Sigmoid colon (tissue), 7 donors: Measurements from ENCODE around the gene ZNF385A. TPM values are rescaled to one million over a fixed set of nuclear protein-coding genes. Genes with fewer than 3 reads are reported as not detected.

Experiments
- DNase-seq: peaks from one replicate; pipeline ENCODE4 v3.0.0-alpha.2; 2019
- H3K27ac ChIP-seq, 4 donors: fragments of 200-600 bp; sonication (generic); one replicate each; pipeline ENCODE4 v1.5.1; 2016 to 2019; ENCODE audit warnings: mild to moderate bottlenecking in 1 of 4
- H3K27me3 ChIP-seq, 3 donors: fragments of 200-600 bp; sonication (generic); one replicate each; pipeline ENCODE4 v1.5.1; 2019; ENCODE audit warnings: mild to moderate bottlenecking in 1 of 3
- H3K36me3 ChIP-seq, 4 donors: fragments of 200-600 bp; sonication (generic); one replicate each; pipeline ENCODE4 v1.5.1; 2016 to 2019
- H3K4me1 ChIP-seq, 4 donors: fragments of 200-600 bp; sonication (generic); one replicate each; pipeline ENCODE4 v1.5.1; 2017 to 2019
- H3K4me3 ChIP-seq, 4 donors: fragments of 200-600 bp; sonication (generic); one replicate each; pipeline ENCODE4 v1.5.1; 2017 to 2019; ENCODE audit warnings: mild to moderate bottlenecking in 2 of 4, moderate library complexity in 1 of 4
- H3K9me3 ChIP-seq, 4 donors: fragments of 200-600 bp in 3 of 4; sonication (generic) in 3 of 4; one replicate each; pipeline versions ENCODE4 v1.5.1 to v1.6.1; 2013 to 2019
- CTCF ChIP-seq, 4 experiments: fragments of 450-650 bp in 3 of 4; fragments of 200-600 bp in 1 of 4; IDR thresholded peaks; one replicate each; pipeline ENCODE4 v1.5.1; 2016 to 2019; ENCODE audit warnings: antibody characterized with exemption in 4 of 4, mild to moderate bottlenecking in 3 of 4, moderate library complexity in 2 of 4
- EP300 ChIP-seq, 4 donors: sonication (generic); formaldehyde crosslinking; IDR thresholded peaks; one replicate each; pipeline ENCODE4 v1.6.1; 2017; ENCODE audit warnings: antibody characterized with exemption in 4 of 4
- POLR2A ChIP-seq, 2 donors: fragments of 450-650 bp; IDR thresholded peaks; one replicate each; pipeline ENCODE4 v1.6.1; 2016; ENCODE audit warnings: antibody characterized with exemption in 2 of 2, mild to moderate bottlenecking in 2 of 2, moderate library complexity in 2 of 2
- POLR2AphosphoS5 ChIP-seq, 4 donors: sonication (generic); formaldehyde crosslinking; IDR thresholded peaks; one replicate each; pipeline ENCODE4 v1.6.1; 2017; ENCODE audit warnings: antibody characterized with exemption in 4 of 4
- WGBS, 2 donors: extraction: QIAGEN DNeasy Blood & Tissue Kit; methylation state at CpG; one replicate each; pipeline ENCODE4 v1.1.7; 2013; 5-methylcytosine and 5-hydroxymethylcytosine counted together
- intact Hi-C: fragments of 100-400 bp; cut with DNase I; formaldehyde crosslinking; loops from one replicate; pipeline ENCODE4 v1.15.1; 2023
- polyA plus RNA-seq, 3 donors: library from polyadenylated mRNA; stranded (reverse); fragments of 200-250 nt; gene quantifications; one replicate each; pipeline ENCODE4 v1.2.3, GENCODE V29; 2013
- total RNA-seq, 4 donors: library from RNA; depleted of rRNA; stranded (reverse); fragments of >200 nt; gene quantifications; one replicate each; pipeline ENCODE4 v1.1.0, GENCODE V29; 2016
- donor health status: healthy with polysubstance abuse.
- donor health status: Bipolar disorder and iron deficiency.
- donor health status: healthy.

The ZNF385A gene
- total and polyA plus RNA-seq, 7 donors, result 4.4 to 19.2 (median 8.4) TPM

GRCh38 chr12:54363047-54363446 lies 21.5 kb downstream of the ZNF385A start:
- 65 to 85% methylated on average over 8 of the region's 8 CpGs for WGBS, 2 donors
- intact Hi-C loops, result loop anchor here (5.0 kb wide), 1 partner anchor 146 kb away; no protein-coding TSS in a partner anchor
- Histone ChIP-seq H3K27ac (no peak overlapping the region), H3K4me1 (peaks cover 0 to 28% (median 23%) of the 10 kb centered on the region in 4 donors), H3K27me3 (no peaks in the 10 kb centered on the region), H3K4me3 (no peak overlapping the region), H3K36me3 (no peaks in the 10 kb centered on the region), H3K9me3 (no peaks in the 10 kb centered on the region)
- DNase-seq, result no peak
- TF ChIP-seq POLR2A (IDR thresholded peaks at IDR 0.05) (no peak), POLR2AphosphoS5 (IDR thresholded peaks at IDR 0.05) (no peak)

GRCh38 chr12:54360717-54361456 lies 23.6 kb downstream of the ZNF385A start:
- H3K4me3 ChIP-seq, result no peak overlapping the region
- peak; percentile 88 for DNase-seq
- peaks cover 0 to 45% (median 42%) of the 10 kb centered on the region in 4 donors for H3K4me1 ChIP-seq
- peak overlapping the region; percentile 85 to 91 (median 87) for H3K27ac ChIP-seq
- H3K27me3 ChIP-seq, result no peaks in the 10 kb centered on the region
- 66 to 71% methylated on average over 16 of the region's 16 CpGs for WGBS, 2 donors
- intact Hi-C loops, result loop anchor here (2.0 to 5.0 kb wide), 3 partner anchors 66 to 144 kb away; no protein-coding TSS in a partner anchor
- TF ChIP-seq CTCF (IDR thresholded peaks at IDR 0.05) (peak; percentile 86 to 92 (median 90)), POLR2A (IDR thresholded peaks at IDR 0.05) (no peak), EP300 (IDR thresholded peaks at IDR 0.05) (no peak), POLR2AphosphoS5 (IDR thresholded peaks at IDR 0.05) (peak in 2 of 4 donors; percentile 28 to 30)
- H3K9me3 ChIP-seq, result no peaks in the 10 kb centered on the region
- no peaks in the 10 kb centered on the region for H3K36me3 ChIP-seq

GRCh38 chr12:54359762-54360351 lies 24.7 kb downstream of the ZNF385A start:
- intact Hi-C loops, result loop anchor here (1.0 to 5.0 kb wide), 5 partner anchors 23 to 143 kb away; partner anchors contain the start of gene COPZ1
- Histone ChIP-seq H3K4me3 (peak overlapping the region; percentile 31 to 59 (median 57)), H3K27ac (peak overlapping the region; percentile 85 to 91 (median 87)), H3K9me3 (no peaks in the 10 kb centered on the region), H3K36me3 (no peaks in the 10 kb centered on the region), H3K4me1 (peaks cover 0 to 55% (median 45%) of the 10 kb centered on the region in 4 donors), H3K27me3 (no peaks in the 10 kb centered on the region)
- TF ChIP-seq EP300 (IDR thresholded peaks at IDR 0.05) (no peak), CTCF (IDR thresholded peaks at IDR 0.05) (no peak), POLR2AphosphoS5 (IDR thresholded peaks at IDR 0.05) (no peak), POLR2A (IDR thresholded peaks at IDR 0.05) (no peak)
- no peak for DNase-seq
- 48 to 61% methylated on average over 9 of the region's 9 CpGs for WGBS, 2 donors

GRCh38 chr12:54358945-54359761 lies 25.4 kb downstream of the ZNF385A start:
- Histone ChIP-seq H3K27ac (peak overlapping the region; percentile 85 to 91 (median 87)), H3K4me1 (peaks cover 0 to 55% (median 46%) of the 10 kb centered on the region in 4 donors), H3K27me3 (no peaks in the 10 kb centered on the region), H3K4me3 (peak overlapping the region; percentile 42 to 59 (median 57)), H3K9me3 (no peaks in the 10 kb centered on the region), H3K36me3 (no peaks in the 10 kb centered on the region)
- WGBS, 2 donors, result 2 to 3% methylated on average over 40 of the region's 40 CpGs
- intact Hi-C loops, result loop anchor here (1.0 to 2.0 kb wide), 2 partner anchors 22 to 34 kb away; partner anchors contain the start of gene COPZ1
- peak; percentile 99 for DNase-seq
- TF ChIP-seq POLR2A (IDR thresholded peaks at IDR 0.05) (no peak), POLR2AphosphoS5 (IDR thresholded peaks at IDR 0.05) (peak; percentile 84 to 91 (median 88)), EP300 (IDR thresholded peaks at IDR 0.05) (peak; percentile 2 to 76 (median 58)), CTCF (IDR thresholded peaks at IDR 0.05) (peak in 1 of 4 experiments; percentile 16)
